Measurements from ENCODE around the gene NT5DC4.
"Not testable (repeated sequence)": the region's sequence is repeated elsewhere in the genome, so short reads cannot be mapped to it uniquely, and the experiment has no call there.

Gene NT5DC4

DNA sequence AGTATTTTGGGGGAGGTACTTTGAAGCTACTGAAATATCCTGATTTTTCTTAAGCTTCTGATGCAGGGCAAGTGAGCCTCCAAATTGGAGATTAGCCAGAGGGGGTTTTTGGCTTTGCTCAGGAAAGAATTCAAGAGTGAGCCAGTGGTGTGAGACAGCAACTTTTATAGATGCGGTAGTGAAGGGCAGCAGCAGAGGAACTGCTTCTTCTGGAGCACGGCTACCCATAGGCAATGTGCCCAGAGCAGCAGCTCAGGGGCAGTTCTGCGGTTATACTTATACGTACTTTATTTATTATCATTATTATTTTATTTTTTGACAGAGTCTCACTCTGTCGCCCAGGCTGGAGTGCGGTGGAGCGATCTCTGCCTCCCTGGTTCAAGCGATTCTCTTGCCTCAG lies 19.8 kb upstream of the NT5DC4 start:
- DNase-seq, result no peak

DNA sequence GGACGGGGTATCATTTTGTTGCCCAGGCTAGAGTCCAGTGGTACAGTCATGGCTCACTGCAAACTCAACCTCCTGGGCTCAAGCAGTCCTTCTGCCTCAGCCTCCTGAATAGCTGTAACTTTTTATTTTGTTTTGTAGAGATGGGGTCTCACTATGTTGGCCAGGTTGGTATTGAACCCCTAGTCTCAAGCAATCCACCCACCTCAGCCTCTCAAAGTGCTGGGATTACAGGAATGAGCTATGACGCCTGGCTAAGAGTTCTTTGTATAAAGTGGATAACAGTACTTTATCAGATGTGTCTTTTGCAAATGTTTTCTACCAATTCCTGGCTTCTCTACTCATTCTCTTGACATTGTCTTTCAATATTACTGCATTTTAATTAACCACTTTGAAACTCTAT lies 17.1 kb upstream of the NT5DC4 start:
- no peak for DNase-seq

DNA sequence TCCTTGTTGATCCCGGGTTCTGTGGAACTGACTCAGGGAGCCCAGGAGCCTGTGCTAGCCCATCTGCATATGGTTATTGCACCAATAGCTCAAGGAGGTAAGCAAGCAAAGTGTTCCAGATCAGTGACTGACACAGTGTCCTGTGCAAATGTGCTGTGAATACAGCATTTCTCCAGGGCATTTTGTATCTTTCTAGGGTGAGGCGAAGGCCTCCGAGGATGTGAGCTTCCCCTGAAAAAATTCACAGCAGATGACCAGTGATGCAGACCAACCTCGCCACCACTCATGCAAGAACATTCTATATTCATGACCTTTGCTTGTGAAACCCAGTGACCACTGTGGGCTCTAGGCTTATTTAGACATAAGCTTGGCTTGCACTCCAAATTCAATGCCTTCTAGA lies 15.2 kb upstream of the NT5DC4 start:
- DNase-seq, result no peak

DNA sequence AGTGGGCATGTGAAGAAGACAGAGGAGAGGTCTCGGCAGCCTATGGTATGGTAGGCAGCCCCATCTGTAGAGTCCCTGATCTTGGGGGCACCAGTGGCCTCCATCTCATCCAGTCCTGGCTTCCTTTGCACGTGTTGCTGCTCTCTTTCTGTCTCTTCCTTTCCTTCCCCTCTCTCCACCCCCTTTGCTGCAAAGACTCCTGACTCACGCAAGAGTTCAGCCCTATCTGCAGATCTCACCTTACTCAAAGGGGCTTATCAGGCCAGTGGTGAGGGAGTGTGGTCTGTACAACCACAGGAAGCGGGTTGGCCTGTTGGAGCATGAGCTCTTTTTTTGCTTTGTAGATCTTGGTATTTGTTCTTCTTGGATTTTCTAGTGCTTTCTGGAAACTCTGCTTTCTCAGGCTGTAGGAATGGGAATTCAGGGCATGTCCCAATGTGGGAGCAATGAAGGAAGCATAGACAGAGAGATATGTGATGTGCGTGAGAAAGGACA lies 14.6 kb upstream of the NT5DC4 start:
- DNase-seq, result no peak

DNA sequence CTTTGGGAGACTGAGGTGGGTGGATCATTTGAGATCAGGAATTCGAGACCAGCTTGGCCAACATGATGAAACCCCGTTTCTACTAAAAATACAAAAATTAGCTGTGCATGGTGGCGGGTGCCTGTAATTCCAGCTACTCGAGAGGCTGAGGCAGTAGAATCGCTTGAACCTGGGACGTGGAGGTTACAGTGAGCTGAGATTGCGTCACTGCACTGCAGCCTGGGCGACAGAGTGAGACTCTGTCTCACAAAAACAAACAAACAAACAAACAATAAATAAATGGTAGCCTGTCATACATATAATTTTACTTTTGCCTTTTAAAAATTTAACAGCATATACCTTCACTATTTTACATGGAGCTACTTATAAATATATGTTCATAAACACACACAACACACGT lies 13.9 kb upstream of the NT5DC4 start:
- DNase-seq, result not testable (repeated sequence)

DNA sequence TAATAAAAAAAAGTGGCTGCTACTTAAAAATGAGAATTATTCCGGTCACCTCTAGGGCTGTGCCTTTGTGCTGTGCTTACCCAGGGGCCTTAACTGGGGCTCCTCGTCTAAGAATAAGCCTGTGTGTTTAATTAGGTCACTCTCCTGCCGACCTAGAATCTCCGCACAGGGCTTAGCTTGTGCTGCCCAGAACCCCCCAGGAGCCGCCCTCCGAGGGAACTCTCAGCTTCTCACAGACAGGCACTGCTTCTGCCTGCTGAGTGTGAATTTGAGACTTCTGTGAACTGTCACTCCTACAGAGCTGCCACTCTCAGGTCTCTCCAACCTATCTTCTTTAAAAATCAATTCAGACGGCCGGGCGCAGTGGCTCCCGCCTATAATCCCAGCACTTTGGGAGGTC lies 11.9 kb upstream of the NT5DC4 start:
- no peak for DNase-seq

DNA sequence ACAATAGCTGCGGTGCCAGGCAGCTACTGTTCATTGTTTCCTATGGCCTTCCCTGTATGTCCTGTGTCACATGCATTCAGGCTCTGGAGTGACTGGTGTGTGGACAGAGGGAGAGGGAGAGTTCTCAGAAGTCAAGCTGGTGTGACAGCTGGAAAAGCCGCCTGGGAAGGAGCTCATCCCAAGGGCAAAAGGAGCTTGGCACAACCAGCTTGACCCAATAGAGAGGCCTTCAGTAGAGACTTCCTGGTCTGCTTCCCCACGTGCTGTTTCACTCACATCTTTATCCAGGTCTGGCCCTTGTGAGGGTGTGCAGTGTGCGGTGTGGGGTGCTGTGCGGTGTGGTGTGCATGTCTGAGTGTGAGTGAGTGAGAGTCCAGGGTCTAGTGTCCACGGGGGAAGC lies 11.1 kb upstream of the NT5DC4 start:
- no peak for DNase-seq

DNA sequence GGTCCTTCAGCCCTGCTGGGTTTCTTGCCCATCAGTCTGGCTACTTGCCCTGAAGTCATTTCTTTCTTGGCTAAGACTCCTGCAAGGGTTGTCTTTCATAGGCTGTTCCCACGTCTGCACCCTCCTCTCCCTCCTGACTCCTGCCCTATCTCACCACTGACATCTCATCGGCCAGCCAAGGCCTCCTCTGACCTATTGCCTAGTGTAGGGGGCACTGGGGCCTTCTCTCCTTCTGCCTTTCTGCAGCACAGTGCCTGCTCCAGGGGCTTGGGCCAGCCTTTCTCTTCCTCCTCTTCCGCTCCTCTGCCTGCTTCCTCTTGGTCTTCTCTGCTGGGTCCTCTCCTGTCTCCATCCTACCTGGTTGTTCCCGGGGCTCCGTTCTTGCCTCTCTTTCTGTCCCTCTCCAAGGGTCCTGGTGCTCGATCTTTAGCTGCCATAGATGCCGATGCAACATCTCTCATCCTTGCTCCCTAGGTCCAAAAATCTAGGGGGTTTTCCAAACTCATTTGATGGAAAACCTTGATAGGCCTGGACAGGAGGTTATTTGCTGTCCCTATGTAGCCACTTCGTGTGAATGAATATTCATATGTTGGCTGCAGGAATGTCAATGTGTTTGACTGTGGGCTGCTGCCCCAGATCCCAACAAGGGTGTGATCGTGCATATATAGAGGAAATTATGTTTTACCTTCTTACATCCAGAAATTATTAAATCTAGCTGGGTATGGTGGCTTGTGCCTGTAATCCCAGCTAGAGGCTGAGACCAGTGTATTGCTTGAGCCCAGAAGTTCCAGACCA lies 9.7 kb upstream of the NT5DC4 start:
- no peak for DNase-seq

DNA sequence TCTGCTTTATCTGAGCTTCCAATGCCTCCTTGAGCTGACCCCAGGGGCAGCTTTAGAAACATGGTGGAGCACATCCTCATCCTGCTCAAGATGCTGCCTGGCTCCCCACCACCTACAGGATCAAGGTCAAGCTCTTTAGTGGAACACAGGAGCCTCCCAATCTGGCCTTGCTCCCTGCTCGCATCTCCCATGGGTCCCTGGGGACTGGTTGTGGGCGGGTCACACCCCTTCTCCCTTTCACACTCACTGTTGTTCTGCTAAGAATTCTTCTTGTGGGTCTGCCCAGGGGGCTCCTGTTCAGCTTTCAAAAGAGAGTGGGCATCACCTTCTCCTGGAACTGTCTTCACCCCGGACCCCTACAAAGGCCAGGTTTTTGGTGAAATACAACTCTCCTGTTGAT lies 8.4 kb upstream of the NT5DC4 start:
- no peak for DNase-seq

DNA sequence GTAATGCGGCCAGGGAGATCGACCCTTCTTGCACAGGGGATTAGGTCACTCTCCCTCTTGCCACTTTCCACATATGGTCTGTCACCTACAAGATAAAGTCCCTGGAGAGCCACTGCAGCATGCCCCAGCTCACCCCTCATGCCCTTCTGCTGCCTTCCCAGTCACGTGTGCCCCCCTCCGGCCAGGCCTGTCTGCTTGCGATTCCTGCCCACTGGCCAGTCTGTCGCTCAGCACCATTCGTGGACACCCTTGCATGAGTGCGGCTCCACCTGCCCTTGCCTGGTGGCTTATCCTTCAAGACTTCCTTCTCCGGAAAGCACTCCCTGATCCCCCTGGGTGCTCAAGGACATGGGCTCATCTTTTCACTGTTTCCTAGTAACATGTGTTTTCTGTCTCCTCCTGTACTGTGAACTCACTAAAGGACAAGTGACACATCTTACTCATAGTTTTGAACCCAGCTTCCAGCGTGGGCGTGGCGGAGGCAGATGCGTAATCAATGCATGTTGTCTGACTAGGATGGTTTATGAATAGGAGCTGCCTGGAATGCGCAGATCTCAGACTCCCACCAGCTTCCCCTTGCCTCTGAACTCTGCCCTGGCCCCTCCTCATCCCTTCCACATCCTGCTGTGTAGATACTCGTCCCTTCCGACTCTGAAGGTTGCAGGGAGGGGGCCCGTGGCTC lies 7.8 kb upstream of the NT5DC4 start:
- DNase-seq, result no peak

DNA sequence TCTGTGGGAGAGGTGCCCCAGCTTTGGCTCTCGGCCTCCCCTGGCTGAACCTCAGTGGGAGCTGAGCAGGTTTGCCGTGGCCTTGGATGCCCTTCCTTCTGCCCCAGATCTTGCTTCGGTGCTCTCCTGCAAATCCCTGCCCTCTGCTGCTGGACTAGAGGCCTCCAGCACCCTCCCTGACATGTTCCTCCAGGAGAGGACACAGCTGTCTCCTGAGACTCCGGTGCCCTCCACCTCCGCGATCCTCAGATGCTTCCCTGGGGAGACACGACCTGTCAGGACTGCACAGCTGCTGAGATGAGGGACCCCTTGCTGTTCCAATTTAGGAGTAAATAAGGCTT lies 7.3 kb upstream of the NT5DC4 start:
- no peak for DNase-seq

DNA sequence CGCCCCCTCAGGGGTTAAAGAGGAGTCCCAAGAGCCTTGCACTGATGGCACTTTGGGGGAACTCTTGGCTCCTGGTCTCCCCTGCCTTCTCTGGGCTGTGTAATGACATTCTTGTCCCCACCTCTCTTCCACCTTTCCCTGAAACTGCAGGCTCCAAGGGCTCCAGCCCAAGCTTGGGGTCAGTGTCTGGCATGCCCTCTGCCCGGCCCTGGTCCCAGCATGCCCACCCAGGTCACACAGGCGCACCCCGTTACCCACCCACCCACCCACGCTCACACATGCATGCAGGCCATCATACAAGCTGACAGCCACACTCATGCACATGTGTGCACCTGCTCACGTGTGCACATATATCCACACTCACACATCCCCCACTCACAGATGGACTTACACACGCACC lies 6.9 kb upstream of the NT5DC4 start:
- no peak for DNase-seq

DNA sequence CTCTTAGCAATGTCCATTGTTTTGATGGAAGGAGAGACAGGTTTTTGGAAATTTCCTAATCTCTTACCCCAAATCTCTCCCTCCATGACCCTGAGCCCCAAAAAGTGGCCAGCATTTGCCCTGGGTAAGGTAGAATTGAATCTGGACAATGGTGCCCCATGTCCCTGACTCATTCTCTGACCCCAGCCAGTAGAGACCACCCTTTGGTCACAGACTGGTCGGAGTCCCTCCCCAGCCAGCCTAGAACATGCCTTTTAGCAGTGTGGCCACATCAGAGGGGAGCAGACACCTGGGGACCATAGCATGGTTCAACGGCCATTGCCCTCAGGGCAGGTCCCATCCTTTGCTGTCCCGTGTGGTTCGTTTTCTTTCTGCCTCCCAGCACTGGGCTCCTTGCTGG lies 6.5 kb upstream of the NT5DC4 start:
- DNase-seq, result no peak

DNA sequence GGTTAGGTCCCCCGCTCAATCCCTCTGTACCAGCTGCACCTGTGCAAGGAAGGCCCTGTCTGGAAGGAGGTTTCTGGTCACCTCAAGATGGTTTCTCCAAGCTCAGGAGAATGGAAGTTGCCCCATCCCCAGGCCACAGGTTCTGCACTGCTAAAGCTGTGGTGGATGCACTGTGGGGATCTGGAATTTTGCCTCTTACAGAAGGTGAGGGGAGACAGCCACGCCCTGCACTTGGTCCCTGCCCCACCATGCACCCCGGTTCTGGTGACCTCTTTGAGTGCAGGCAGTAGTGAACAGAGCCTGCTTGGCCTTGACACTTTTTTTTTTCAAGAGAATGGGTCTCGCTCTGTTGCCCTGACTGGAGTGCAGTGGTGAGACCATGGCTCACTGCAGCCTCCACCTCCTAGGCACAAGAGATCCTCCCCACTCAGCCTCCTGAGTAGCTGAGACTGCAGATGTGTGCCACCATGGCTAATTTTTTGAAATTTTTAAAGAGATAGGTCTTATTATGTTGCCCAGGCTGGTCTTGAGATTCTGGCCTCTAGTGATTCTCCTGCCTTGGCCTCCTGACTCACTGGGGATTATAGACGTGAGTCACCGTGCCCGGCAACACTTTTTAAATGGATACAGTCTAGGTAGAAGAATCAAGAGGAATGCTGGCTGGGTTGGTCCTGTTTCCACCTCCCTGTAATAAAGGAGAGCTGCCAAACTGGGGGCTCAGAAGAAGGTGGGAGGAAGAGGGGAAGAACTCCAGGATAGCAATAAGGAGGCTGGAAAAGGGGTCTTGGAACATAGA lies 5.8 kb upstream of the NT5DC4 start:
- DNase-seq, result no peak

DNA sequence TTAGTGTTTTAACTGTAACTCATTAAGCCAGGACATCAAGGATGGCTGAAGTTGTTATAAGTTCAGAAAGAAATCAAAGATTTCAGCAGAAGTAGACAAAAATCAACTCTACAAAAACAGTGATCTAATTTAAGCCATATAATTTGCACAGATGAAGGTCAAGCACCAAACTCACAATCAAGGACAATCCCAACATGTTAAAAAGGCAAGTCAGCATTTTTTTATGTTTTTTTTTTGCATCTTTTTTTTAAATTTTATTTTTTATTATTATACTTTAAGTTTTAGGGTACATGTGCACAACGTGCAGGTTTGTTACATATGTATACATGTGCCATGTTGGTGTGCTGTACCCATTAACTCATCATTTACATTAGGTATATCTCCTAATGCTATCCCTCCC lies 4.7 kb upstream of the NT5DC4 start:
- not testable (repeated sequence) for DNase-seq

DNA sequence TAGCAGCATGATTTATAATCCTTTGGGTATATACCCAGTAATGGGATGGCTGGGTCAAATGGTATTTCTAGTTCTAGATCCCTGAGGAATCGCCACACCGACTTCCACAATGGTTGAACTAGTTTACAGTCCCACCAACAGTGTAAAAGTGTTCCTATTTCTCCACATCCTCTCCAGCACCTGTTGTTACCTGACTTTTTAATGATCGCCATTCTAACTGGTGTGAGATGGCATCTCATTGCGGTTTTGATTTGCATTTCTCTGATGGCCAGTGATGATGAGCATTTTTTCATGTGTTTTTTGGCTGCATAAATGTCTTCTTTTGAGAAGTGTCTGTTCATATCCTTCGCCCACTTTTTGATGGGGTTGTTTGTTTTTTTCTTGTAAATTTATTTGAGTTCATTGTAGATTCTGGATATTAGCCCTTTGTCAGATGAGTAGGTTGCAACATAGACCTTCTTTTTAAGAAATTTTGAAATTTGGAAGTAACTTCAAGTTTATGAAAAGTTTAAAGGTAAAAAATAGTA lies 3.9 kb upstream of the NT5DC4 start:
- DNase-seq, result not testable (repeated sequence)

DNA sequence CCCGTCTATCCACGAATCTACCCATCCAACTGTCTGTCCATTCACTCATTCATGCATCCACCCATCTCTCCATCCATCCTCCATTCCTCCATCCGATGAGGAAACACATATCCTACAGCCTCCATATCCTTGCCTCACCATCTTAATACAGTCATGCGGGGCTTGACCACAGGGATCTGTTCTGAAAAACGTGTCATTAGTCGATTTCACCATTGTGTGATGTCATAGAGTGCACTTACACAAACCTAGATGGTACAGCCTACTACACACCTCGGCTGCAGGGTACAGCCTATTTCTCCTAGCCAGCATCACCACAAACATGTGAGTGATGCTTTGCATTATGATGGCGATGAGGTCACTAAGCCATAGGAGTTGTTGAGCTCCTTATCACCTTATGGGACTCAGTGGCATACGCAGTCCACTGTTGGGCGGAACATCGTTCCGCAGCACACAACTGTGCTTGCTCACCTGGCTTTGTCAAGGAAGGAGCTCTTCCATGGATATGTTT lies 1.9 kb upstream of the NT5DC4 start:
- DNase-seq, result no peak

DNA sequence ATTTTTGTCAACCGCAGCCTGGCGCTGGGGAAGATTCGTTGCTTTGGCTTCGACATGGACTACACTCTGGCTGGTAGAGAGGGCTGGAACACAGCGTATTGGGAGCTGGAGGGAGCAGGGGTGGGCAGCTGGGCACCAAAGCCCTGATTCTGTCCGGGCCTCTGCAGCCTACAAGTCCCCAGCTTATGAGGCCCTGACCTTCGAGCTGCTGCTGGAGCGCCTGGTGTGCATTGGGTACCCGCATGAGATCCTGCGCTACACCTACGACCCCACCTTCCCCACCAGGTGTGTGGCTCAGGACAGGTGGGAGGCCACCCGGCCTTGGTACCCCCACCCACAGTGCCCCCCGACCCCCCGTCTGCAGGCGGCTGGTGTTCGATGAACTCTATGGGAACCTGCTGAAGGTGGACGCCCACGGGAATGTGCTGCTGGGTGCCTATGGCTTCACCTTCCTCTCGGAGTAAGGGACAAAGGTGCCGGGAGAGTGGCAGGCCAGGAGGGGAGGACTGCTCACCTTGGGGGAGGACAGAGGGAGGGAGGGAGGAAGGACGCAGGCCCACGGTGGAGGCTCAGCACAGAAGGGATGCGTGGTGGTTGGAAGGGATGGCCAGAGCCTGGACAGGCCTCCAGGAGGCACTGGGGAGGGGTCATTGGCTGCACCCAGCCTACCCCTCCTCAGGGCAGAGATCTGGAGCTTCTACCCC lies 1.2 kb downstream of the NT5DC4 start:
- no peak for DNase-seq

DNA sequence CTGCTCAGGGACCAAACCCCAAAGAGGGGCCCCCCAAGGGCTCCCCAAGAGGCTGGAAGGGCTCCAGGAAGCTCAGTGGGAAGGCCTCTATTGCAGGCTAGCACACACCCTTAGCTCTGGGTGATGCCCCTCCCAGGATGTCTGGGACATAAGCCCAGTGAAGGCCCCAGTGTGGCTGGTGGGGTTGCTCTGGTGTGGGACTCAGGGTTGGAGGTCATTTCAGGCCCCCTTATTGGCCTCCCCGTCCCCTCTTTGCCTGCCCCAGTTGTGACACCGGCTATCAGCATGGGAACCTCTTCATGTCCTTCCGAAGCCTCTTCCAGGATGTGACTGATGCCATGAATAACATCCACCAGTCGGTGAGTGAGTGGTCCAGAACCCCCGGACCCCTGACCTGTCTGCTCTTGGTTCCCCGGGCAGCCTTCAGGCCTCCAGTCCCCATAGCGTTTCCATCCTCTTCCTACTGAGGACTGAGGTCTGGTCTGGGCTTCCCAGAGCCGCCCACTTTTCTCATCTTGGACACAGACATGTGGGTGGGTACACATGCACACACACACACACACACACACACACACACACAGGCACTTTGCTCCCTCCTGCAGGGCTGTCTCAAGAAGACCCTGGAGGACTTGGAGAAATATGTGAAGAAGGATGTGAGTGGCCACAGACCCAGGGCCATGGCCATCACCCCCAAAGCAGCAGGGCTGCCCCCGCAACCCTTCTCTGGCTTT lies 2.2 kb downstream of the NT5DC4 start:
- no peak for DNase-seq

DNA sequence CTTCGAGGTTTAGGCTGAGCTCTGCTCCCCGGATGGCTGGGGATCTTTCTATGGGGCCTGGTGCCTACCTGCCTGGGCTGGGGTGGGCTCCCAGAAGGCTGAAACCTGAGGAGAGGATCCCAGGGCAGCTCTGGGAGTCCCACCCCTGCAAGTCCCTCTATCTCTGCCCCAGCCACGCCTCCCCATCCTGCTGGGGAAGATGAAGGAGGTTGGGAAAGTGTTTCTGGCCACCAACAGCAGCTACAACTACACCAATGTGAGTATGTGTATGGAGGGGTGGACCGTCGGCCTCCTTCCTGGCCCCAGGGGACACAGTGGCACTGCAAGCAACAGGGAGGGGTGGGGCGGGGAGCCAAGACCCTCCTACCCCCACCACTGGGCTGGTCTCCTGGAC lies 2.7 kb downstream of the NT5DC4 start:
- DNase-seq, result no peak

DNA sequence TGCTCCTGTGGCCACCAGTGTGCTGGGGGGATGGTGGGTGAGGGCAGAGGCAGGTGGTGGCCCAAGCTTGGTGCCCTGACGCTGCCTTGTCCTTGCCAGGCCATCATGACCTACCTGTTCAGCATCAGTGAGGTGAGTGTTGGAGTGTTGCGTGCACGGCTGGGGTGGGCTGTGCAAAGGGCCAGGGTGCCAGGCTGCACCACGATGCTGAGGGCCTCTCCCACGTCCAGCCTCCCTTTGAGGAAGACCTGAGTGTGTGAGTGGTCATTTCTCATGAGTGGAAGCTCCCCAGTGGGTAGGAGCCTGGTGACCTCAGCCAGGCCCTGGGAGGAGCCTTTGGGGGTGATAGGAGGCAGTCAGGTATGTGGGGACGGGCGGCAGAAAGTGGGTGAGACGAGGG lies 3.2 kb downstream of the NT5DC4 start:
- no peak for DNase-seq
